ENCODE data around the gene RPS21.

RPS21 gene

DNA sequence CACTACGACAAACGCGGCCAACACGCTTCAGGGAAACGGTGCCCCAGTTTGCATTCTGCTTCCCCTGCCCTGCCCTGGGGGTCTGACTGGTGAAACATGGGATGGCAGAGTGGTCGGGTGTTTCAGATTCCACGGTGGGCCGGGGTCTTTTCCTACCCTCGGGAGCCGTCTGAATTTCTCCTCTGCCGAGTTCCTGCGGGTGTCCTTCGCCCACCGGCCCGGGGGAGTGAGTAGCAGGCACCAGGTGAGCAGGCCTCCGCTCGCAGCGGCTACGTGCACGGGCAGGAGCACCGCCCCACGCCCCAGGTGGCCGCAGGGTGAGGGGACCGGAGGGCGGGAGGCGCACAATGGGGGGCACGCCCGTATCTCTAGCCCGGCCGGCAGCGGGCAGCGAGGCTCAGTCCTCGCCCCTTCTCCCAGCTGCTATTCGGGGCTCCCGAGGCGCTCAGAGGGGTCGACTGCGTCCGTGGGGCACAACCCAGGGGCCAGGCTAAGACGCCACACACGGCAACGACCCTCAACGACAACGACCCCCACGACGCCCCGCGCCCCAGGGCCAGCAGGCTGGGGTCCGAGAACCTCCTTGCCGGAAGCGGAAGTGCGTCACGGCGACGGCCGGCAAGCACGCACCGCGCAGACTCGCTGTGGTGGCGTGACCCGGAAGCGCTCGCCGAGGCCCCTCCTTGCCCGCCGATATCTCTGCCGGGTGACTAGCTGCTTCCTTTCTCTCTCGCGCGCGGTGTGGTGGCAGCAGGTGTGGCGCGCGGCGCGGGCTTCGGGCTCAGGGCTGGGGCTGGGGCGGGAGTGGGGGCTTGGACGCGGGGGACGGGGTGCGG, at the start of gene RPS21:
Gene RPS21 (plus strand): TSS at position 721 of the 836 bp plus-strand sequence. CDS start 236 bp downstream, outside the sequence.
- peak; percentile 94 for DNase-seq

GRCh38 chr20:62337558-62338293, 49.2 kb upstream of the RPS21 start:
- DNase-seq, result no peak

DNA sequence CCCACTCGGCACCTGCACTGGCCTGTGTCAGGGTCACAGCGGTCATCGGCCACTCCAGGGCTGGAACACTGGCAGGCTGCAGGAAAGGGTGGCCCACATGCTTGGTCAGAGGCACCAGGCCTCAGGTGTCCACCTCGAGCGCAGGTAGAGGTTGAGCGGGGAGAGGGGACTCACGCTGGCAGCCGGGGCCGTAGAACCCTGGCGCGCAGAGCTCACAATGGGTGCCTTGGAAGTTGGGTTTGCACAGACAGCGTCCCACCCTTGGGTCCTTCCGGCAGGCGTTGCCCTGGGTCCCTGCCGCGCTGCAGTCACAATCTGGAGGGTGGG, 48.6 kb upstream of the RPS21 start:
- no peak for DNase-seq

DNA sequence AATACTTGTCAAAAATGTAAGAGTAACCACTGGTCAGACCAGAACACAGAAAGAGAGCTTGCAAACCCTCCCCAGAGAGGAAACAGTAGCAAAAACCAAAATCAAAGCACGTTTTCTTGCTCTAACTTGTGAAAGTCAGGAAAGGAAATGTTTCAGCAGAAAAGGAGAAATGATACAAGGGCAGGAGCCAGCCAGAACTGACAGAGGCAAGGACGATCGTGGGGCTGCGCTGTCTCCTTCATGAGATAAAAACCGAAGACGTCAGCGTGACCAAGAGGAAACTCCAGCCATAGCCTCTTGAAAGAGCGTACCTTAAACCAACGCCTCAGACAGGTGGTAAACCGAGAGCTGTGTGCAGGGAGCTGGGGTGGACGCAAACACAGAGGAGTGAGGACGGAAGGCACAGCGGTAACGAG, 47.2 kb upstream of the RPS21 start:
- DNase-seq, result no peak

DNA sequence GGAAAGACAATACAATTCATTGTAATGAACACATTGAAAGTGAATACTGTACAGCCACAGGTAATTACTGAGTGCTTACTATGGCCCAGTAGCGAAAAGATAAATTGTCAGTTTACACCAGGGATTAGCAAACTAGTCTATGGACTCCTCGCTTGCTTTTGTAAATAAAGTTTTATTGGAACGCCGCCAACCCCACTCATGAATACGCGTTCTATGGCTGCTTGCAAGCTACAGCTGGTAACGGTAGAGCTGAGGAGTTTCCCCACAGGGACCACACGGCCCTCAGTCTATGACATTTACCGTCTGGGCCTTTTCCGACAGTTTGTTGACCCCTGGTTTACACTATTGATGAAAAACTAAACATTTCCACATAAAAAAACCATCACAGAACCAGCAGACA, 44.0 kb upstream of the RPS21 start:
- DNase-seq, result no peak

- no peak for DNase-seq
Observed at GRCh38 chr20:62344092-62344491, 42.8 kb upstream of the RPS21 start.

GRCh38 chr20:62344782-62345181, 42.1 kb upstream of the RPS21 start:
- DNase-seq, result no peak

- no peak for DNase-seq
Observed at GRCh38 chr20:62345681-62346370, 41.1 kb upstream of the RPS21 start.

DNA sequence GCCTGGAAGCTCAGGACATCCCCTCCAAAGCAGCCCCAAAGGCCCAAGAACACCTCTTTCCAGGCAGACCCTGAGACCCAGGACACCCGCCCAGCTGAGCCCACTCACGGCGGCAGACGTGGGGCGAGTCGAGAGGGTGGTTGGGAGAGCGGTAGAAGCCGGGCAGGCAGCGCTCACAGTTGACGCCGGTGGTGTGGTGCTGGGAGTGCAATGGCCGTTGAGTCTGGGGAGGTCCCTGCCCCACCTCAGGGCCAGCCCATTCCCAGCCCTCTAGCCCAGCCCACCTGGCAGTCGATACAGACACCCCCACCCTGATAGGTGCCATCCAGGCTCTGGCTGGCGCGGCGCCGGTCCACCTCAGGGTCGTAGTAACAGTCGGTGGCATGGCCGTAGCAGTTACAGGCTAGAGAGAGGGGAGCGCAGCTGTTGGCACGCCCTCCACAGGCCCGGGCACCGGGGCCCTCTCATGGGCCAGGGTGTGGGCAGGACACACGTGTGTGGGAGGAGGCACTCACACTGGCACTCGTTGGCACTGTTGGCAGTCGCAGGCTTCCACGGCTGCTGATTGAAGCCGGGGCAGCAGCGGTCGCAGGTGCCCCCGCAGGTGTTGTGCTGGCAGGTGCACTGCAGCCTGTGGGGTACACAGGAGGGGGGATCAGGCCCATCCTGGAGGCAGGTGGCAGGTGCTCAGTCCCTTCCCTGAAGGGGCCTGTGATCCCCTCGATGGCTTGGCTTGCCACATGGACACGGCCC, 40.3 kb upstream of the RPS21 start:
- DNase-seq, result no peak

DNA sequence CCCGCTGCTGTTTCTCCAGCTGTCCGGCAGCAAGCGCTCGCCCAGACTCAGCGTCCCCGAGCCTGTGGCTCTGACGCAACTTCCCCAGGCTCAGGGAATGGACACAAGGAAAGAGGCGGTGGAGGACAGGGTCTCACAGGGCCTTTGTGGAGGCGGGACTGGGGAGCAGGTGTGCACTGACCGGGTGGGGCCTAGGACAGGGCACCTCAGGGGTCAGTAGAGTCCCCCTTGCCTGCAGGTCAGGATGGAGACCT, 39.8 kb upstream of the RPS21 start:
- DNase-seq, result no peak

DNA sequence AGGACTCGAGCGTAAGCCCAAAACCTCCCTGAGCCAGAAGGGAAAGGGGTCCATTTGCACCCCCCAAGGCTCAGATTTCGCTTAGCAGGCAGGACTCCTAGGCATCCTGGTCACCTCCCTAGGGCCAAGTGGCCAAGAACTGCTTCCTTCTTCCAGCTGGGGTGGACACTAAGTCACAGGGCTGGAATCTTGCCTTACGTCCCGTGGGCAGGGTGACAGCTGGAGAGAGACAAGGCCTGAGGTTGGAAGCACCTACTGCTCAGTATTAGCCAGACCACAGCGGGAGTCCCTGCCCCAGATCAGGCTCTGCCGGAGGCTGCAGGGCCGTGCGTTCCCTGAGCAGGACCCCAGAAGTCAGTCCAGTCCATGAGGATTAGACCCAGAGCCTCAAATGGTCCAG, 39.5 kb upstream of the RPS21 start:
- DNase-seq, result no peak

GRCh38 chr20:62348604-62349003, 38.3 kb upstream of the RPS21 start:
- DNase-seq, result no peak

DNA sequence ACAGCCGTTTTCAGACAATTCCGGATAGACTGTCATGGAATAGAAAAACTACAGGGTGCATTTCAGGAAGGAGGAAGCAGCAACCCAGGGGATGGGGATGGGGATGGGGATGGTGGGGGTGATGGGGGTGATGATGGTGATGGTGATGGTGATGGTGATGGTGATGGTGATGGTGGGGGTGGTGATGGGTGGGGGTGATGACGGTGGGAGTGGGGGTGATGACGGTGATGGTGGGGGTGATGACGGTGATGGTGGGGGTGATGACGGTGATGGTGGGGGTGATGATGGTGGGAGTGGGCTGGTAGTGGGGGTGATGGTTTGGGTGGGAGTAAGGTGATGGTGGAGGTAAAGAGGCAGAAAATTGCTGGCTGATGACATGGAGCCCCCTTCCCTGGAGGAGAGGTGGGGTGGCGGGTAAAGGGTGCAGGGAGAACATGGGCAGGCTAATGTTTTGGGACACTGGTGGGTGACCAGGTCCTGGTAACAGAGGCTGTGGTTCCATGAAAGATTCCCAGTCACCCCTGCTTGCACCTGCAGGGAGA, 37.3 kb upstream of the RPS21 start:
- no peak for DNase-seq

DNA sequence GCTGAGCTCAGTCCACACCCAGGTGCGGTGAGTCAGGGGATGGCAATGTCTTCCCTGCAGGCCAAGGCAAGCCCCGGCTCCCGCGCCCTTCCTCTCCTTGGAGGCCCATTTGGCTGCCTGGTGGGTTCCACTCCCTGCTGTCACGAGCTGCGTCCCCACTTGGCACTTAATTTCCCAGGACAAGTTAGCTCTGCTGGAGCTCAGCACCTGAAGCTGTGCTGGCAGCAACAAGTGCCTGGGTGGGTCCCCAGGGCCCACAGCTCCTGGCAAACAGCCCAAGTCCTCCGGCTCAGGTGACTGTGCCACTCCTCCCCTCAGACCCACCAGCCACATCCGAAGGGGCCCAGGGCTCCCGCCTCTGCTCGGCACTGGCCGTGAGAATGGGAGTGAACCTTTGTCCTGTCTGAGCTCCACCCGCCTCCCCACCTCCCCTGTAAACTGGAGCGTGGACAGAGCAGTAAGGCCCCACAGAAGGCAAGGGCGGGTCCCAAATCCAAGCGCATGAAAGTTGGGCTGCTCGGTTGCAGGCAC, 36.7 kb upstream of the RPS21 start:
- DNase-seq, result no peak

GRCh38 chr20:62350629-62351422, 36.1 kb upstream of the RPS21 start:
- no peak for DNase-seq

DNA sequence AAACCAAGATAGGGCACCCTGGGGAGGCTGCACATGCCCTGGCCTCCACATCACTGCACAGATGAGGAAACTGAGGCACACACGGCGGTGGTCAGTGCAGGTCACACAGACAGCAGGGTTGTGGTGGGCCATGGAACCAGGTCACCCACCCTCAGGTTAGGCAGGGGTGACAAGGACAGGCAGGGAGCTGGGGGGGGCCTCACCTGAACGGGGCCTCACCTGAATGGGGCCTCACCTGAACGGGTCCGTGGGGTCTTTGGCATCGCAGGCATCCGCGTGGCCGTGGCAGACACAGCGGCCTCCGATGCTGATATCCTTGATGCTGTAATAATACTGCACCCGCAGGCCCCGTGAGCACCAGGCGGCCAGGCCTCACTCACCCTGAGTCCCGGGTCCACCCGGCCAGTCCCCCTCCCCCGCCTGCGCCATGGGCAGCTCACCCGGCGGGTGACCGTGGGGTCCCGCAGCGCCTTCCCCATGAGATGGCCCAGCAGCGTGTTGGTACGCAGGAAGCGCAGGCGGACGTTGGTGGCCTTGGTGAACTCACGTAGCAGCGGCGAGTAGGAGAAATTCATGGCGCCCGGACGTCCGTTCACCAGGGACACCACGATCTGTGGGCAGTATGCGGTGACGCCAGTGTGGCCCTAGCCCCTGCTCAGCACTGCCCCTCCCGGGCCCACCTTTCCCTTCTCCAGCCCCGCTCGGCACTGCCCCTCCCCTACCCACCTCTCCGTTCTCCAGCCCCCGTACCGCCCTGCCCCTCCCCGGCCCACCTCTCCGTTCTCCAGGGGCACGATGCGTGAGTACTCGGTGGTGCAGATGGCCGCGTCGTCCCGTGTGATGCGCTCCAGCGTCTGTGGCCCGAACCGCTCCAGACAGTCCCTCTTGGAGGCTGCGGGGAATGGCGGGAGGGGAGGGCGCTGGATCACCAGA, 35.2 kb upstream of the RPS21 start:
- no peak for DNase-seq

DNA sequence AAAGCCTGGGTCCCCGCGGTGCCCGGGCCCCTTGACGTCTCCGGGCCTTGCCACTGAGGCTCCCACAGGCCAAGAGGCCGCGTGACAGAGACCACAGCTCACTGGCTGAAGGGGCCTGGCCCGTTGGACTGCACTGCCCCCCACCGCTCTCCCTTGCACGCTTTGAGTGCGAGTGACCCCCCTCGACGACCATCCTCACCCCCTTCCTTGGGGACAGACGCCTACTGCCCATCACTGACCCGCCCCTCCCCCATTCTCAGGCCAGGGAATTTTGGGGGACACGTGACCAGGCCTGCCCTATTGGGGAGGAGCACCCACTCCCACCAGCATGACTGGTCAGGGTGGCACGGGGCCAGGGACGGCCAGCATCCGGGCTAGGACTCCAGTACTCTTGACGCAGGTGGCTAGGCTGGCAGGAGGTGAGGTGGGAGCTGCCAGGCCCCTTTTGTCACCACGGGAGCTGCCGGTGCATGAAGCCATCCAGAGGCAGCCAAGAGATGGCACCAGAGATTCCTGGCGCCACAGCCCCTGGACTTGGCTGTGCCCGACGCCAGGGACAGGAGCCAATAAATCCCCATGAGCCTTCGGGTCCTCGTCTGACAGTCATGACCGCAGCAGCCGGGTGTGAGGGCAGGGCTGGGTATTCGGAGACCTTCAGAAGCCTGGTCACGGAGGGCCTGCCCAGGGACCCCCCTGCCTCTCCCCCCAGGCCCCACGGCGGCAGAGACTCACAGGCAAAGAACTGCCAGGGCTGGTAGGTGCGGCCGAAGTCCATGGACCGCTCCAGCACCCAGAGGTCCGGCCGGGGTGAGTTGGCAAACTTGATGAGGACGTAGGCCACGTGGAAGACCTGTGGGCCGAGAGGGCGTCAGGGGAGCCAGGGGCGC, 34.3 kb upstream of the RPS21 start:
- DNase-seq, result no peak

DNA sequence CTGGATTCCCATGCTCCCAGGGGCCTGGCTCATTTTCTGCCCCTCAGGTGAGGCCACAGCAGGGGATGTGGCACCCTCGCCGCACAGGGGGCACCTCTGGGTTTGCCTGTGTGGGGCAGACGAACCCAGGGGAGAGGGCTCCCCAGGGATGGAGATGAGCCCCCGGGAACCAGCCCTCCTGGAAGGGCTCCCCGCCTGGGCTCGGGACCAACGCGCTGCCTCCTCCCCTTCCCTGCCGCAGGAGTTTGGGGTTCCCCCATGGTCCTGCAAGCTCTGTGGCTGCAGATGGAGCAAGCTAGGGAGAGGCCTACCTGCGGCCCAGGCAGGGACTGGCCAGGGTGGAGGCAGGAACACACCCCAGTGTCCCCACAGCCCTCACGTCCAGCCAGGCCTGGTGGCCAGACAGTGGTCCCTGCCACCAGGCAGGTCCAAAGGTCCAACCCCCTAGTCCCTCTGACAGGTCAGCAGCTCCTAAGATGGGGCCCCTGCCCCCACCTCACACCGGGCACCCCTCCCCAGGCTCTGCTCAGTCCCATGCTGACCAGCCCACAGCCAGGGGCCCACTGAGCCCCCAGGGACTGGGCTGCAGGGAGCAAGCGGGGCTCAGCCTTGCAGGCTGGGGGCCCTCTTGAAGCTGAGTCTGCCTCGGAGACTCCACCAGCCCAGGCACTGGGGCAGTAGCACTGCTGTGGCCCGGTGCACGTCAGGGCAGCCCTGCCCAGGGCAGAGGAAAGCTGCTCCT, 33.4 kb upstream of the RPS21 start:
- DNase-seq, result no peak
